GM12874 (cell line): Measurements from ENCODE around the gene SYDE1.

Experiments
- CTCF ChIP-seq: IDR thresholded peaks from 2 replicates; pipeline ENCODE4 v1.5.1; 2011; ENCODE audit warnings: low read depth, mild to moderate bottlenecking, control low read depth, low read length, moderate library complexity; ENCODE audit not compliant: insufficient read depth

SYDE1 gene

GRCh38 chr19:15112385-15112784, 5.2 kb downstream of the SYDE1 start:
- 0 out of 2 replicates have a peak, but pooled peaks have one; percentile 14 for TF ChIP-seq CTCF

- TF ChIP-seq CTCF = no peak
These were observed 6.3 kb downstream of the SYDE1 start for GRCh38 chr19:15113245-15114152.

GRCh38 chr19:15114153-15114540, 6.9 kb downstream of the SYDE1 start:
- TF ChIP-seq CTCF = no peak

GRCh38 chr19:15115080-15115479, 7.9 kb downstream of the SYDE1 start:
- TF ChIP-seq CTCF = no peak

GRCh38 chr19:15115762-15116615, 8.8 kb downstream of the SYDE1 start:
- no peak for TF ChIP-seq CTCF

GRCh38 chr19:15116856-15117255, 9.7 kb downstream of the SYDE1 start:
- TF ChIP-seq CTCF = no peak

- no peak for TF ChIP-seq CTCF
These were observed 11.0 kb downstream of the SYDE1 start for GRCh38 chr19:15118248-15118647.
